Measurements from ENCODE around the gene EMILIN2.
"Not testable (repeated sequence)": the region's sequence is repeated elsewhere in the genome, so short reads cannot be mapped to it uniquely, and the experiment has no call there.

EMILIN2 gene

DNA sequence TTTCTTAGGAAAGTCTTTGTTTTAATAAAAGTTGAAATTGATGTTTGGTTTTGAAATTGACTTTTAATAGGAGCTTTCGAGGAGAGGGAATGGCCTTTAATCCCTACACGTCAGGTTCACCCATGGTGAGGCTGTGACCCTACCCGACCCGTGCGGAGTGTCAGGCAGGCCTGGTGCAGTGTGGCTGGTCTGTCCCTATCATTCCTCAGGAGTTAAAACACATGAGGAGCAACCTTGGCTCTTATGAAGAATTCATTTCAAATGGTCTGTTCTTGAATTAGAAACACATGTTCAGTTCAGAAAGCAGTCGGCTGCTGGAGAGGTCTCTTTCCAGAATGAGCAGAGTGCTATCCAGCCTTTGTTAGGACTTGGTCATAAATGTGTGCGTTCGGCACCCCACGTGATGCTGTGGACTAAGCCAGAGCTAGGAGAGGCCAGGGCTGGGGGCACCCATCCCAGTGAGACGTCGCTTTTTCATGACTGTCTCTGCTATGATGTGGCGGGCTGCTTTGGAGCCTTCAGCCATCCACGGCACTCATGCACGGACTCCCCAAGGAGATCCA is 54.7 kb downstream of the EMILIN2 start:
- DNase-seq = no peak

DNA sequence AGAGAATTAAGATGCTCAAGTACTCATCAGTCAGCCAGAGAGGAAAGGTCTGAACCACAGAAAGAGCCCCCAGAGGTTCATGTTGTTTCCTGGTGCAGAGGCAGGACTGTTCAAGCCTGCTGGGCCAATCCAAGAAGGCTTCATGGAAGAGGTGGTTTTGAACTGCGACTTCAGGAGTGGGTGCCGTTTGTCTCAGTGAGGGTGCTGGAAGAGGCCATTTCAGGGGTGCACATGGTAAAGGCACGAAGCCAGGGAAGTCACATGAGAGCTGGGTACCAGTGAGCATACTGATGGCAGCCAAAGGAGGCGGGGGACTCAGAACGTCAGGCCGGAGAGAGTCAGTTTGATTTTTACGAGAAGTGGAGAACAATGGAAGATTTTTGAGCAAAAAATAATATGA is 55.5 kb downstream of the EMILIN2 start:
- no peak for DNase-seq

DNA sequence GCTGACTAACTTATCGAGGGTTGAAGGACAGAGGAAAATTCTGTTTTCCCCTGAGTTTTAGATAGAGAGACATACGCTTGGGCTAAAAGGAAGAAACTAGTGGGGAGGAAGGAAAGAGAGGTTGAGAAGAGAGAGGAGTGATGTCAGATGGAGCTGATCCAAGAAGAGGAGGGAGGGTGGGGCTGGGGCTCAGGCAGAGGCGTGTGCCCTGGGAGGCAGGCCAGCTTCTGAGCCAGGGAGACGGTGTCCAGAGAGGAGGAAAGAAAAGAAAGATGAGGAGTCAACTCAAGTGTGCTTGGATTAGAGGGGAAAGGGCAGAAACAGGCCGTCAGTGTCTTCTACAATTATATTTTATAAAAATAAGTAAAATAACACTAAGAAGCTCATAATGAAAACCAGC is 56.2 kb downstream of the EMILIN2 start:
- DNase-seq = no peak

DNA sequence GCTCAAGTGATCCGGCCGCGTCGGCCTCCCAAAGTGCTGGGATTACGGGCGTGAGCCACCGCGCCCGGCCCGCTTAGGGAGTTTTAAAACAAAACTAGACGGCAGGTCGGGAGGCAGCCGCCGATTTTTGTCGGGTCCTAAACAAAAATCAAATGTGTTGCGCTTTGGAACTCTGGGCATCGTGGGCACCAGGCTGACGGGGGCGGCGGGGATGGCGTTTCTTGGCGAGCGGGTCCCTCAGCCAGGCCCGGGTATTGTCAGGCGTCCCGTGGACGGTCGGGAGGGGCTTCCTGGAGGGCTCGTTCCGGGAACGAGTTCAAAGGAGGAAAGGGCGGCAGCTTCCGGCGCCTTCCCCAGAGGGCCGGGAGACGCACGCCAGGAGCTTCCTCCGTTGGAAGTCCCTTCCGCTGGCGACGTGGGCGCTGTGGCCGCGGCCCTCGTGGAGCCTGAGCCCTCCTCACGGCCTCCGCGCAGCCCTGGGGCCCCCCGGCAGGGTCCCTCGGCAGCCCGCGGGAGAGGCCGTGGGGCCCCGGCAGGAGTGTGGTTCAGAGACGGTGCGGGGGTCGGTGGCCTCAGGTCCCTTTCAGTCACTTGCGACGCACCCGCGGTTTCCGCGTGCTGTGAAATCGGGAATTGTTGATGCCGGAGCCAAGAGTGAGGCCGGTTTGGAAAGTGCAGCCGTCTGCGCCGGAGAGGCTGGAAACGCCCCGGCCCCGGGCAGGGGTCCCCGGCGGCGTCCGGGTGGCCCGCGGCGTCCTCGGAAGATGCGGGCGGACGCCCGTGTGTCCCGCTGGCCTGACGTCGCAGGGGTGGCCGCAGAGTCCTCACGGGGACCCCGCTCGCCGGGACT is 59.3 kb downstream of the EMILIN2 start:
- no peak for DNase-seq

- no peak for DNase-seq
Measured at GRCh38 chr18:2906704-2907549, 60.1 kb downstream of the EMILIN2 start.

DNA sequence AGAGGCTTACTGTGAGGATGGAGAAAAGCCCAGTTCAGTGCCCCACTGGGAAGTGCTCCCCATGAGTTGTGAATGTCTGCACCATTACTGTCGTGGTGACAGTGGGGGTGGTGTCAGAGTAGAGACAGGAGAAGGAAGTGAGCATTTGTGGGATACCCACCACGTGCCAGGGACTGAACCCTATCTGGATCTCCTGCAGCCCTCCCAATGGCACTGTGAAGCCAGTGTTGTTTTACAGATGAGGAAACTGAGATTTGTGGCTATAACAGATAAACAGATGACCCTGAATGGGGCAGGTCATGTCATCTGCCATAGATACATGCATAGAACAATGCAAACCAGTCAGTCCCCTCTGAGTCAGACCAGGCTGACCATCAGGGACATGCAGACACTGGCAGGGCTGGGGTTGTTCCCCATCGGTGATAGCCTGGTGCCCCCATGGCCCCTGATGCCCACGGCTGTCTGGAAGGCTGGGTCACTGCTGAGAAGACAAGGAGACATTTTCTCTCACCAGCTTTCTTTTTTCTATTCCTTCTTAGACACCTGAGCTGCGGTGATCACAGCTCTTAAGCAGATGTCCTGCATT is 60.8 kb downstream of the EMILIN2 start:
- DNase-seq = no peak

- DNase-seq = no peak
Measured at GRCh38 chr18:2908166-2908945, 61.5 kb downstream of the EMILIN2 start.

- DNase-seq = no peak
Measured at GRCh38 chr18:2908946-2909335, 62.1 kb downstream of the EMILIN2 start.

- DNase-seq = no peak
Measured at GRCh38 chr18:2909431-2910140, 62.8 kb downstream of the EMILIN2 start.

DNA sequence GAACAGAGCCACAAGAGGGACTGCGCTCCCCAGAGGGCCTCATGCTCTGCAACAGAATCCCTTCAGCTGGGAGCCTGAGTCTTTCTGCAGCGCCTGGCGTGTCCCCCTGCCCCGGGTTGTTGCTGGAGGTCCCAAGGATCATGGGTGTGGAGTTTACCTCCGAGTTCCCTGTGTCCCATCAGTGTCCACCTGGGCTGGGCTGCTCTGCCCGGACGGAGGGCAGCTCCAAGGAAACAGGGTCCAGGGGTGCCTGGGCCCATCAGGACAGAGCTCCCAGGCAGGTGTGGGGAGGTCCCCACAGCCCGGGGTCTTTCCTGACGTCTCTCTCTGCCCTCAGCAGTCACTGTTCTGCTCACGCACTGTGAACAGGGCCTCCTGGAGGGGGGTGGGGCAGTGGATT is 63.5 kb downstream of the EMILIN2 start:
- no peak for DNase-seq

DNA sequence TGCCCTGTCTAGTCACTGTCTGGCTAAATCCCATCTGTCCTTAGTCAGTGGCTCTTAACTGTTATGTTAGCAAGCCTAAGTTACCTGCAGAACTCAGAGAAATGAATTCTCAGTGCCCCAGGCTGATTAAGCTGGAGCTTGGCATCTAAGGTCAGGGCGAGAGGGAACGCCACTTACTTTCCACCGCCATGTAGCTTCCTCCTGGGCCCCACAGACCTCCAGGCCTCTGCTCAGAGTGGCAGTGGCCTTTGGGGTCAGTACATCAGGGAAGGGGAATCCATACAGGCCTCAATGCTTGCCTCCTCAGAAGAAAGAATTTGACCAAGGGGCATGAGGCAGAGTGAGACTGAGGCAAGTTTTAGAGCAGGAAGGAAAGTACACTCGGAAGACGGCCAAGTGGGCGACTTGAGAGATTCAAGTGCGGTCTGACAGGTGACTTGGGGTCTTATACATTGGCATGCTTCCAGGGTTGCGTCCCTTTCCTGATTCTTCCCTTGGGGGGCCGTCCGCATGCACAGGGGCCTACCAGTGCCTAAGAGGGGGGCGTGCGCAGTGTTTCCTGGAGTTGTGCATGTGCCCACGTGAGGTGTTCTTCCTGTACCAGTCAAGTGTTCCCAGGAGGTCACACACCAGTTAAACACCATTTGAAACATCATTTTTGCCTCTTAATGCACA is 64.1 kb downstream of the EMILIN2 start:
- DNase-seq = no peak

DNA sequence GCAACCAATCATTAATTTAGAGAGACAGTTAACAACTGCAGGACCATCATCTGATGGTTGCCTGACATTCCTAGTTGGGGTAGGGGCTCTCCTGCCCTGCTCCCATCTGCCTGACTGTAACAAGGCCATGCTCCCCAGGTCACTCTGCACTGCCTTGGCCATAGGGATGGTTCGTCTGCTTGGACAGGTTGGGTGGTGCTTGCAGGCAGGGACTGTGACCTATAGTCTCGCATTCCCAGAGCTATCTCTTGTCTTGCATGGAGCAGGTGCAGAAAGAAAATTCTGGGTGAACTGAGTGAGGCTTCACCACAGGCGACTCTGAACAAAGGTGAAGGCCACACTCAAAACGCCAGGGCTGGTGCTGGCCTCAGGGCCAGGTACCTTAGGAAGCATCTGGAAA is 64.7 kb downstream of the EMILIN2 start:
- DNase-seq = no peak

GRCh38 chr18:2912357-2913299 is 65.8 kb downstream of the EMILIN2 start:
- DNase-seq = no peak

- no peak for DNase-seq
Measured at GRCh38 chr18:2913398-2914005, 66.7 kb downstream of the EMILIN2 start.

DNA sequence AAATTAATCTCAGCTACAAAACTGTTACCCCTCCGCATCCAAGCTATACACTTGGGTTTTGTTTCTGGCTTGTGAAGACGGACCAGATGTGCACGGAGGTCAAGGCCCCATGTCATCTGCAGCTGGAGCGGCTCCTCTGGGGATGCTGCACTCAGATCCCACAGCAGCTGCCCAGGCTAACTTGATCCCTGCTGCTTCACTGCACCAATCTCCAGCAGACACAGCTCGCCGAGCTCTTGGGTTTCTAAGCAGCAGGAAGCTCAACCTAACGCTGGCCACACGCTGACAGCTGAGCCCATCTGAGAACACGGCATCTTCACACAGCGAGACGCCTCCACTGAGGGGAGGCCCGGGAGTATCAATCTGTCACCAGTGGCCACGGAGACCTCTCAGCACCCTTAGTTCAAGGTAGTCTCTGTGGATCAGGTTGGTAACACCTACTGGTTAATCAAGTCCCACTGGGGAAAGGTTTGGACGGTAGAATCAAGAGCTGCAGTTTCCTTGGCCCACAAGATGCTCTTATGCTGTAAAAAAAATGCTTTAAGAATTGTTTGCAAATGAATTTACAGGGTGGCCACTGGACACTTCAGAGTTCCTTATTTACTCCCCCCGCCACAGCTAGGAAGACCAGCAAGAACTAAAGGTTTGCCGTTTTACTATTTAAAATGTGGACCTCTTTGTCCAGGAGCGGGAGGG is 67.5 kb downstream of the EMILIN2 start:
- no peak for DNase-seq

DNA sequence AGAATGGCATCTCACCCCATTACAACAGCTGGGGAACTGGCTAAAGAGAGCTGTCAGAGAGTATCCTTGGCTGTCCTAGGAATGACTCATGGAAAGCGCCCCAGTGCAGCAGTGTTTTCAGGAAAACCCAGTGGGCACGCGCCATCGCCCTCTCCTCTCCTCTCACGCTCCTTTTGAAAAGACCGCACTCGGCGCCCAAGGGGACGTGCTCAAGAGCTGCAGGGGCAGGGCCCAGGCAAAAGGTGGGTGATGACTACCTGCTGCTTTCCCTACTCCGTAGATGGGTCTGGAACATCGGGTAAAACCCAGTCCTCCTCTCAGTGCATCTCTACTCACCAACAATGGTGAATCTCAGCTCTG is 68.1 kb downstream of the EMILIN2 start:
- no peak for DNase-seq

DNA sequence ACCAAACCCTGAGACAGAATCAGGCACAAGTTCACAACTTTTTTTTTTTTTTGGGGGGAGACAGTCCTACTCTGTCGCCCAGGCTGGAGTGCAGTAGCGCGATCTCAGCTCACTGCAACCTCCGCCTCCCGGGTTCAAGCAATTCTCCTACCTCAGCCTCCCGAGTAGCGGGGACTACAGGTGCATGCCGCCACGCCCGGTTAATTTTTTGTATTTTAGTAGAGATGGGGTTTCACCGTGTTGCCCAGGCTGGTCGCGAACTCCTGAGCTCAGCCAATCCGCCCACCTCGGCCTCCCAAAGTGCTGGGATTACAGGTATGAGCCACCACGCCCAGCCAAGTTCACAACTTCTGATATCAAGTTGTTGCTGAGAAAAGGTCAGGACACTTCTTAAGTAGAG is 68.7 kb downstream of the EMILIN2 start:
- not testable (repeated sequence) for DNase-seq

GRCh38 chr18:2916184-2916583 is 69.4 kb downstream of the EMILIN2 start:
- no peak for DNase-seq

All from SHP77 (cell line).